Measurements from ENCODE around the gene PAM.
"Not testable (repeated sequence)": the region's sequence is repeated elsewhere in the genome, so short reads cannot be mapped to it uniquely, and the experiment has no call there.

DNA sequence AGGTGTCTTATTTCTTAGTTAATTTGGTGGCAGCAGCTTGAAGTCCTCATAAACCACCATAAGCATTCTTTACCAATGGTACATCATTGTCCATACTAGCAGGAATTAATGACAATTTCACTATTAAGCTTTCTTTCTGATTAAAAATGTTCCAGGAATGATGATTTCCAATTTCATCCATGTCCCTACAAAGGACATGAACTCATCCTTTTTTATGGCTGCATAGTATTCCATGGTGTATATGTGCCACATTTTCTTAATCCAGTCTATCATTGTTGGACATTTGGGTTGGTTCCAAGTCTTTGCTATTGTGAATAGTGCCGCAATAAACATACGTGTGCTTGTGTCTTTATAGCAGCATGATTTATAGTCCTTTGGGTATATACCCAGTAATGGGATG is 152.0 kb downstream of the PAM start:
- not testable (repeated sequence) for TF ChIP-seq POLR2A, EP300 (IDR thresholded peaks at IDR 0.05)
- TF ChIP-seq, protein P1, sequence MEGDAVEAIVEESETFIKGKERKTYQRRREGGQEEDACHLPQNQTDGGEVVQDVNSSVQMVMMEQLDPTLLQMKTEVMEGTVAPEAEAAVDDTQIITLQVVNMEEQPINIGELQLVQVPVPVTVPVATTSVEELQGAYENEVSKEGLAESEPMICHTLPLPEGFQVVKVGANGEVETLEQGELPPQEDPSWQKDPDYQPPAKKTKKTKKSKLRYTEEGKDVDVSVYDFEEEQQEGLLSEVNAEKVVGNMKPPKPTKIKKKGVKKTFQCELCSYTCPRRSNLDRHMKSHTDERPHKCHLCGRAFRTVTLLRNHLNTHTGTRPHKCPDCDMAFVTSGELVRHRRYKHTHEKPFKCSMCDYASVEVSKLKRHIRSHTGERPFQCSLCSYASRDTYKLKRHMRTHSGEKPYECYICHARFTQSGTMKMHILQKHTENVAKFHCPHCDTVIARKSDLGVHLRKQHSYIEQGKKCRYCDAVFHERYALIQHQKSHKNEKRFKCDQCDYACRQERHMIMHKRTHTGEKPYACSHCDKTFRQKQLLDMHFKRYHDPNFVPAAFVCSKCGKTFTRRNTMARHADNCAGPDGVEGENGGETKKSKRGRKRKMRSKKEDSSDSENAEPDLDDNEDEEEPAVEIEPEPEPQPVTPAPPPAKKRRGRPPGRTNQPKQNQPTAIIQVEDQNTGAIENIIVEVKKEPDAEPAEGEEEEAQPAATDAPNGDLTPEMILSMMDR (IDR thresholded peaks at IDR 0.05): not testable (repeated sequence)
